Urothelium cell line (cell line): ENCODE data around the gene TSPAN5.

Experiments
- DNase-seq: peaks from one replicate; pipeline ENCODE4 v3.0.0; 2011; ENCODE audit warnings: low spot score, mixed read lengths
- FAIRE-seq: peaks from 2 replicates; lab custom pipeline; 2011; peaks lifted over from hg19 to GRCh38; lab: Jason Lieb, UNC

Gene TSPAN5

DNA sequence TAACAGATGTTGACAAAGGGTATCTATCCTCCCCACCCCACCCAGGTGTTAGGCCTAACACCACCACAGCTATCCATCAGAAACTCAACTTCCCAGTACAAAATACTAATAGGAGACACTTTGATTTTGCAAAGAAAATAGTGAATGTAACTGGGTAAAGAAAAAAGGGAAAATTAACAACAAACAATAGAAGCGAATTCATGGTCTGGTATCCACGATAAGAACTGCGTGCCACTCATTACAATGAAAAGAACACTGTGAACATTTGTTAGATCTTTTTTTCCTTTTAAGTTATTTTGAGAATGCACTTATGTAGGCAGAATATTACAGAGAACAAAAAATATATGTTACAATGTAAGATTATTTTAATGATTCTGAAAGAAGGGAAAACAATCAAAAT lies 12.0 kb downstream of the TSPAN5 start:
- FAIRE-seq (no peak), DNase-seq (no peak)

GRCh38 chr4:98645527-98645926 lies 12.9 kb downstream of the TSPAN5 start:
- FAIRE-seq (no peak), DNase-seq (no peak)

DNA sequence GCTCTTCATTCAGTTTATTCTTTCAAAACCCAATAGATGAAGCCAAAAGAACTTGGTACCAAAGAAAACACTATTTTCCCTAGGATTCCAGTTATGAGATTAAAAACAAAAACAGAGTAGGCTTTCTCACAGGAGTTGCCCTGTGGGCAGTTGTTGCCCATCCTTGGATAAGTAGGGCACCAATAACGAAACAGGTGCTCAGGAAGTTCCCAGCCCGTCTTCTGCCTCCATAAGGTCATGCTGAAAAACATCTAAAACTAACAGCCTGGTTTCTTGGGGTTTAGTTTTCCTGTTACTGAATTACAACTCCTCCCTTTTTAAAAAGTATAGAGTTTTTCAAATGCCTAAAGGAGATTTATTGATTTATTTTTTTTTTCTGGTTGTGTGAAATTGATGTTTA lies 14.7 kb downstream of the TSPAN5 start:
- FAIRE-seq (no peak), DNase-seq (no peak)

GRCh38 chr4:98642991-98643426 lies 15.4 kb downstream of the TSPAN5 start:
- FAIRE-seq = peak; percentile 63
- DNase-seq = no peak

GRCh38 chr4:98641906-98642668 lies 16.3 kb downstream of the TSPAN5 start:
- no peak for FAIRE-seq

GRCh38 chr4:98641376-98641775 lies 17.0 kb downstream of the TSPAN5 start:
- no peak for FAIRE-seq
- DNase-seq = no peak

More at GRCh38 chr4:98641906-98642668, 16.3 kb downstream of the TSPAN5 start:
- no peak for DNase-seq

- FAIRE-seq (no peak), DNase-seq (no peak)
These were observed 18.9 kb downstream of the TSPAN5 start for GRCh38 chr4:98639523-98639922.

GRCh38 chr4:98639108-98639507 lies 19.3 kb downstream of the TSPAN5 start:
- FAIRE-seq (no peak), DNase-seq (no peak)

DNA sequence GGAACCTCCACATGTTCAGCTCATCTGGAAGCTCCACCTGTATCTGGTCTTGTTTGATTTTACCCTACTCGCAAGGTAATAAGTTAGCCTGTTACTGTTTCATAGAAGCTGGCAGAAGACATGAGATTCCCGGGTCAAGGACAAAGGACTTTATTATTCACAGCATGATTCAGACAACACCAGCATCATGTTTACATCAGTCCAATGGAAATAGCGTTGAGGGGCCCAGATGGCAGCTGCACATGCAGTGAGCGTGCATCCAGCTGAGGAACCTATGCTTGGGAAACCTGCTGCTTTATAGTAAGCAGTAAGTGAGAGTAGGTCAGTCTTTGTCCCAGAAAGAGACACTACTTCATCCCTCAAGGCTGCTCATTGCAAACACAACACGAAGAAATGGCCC lies 19.8 kb downstream of the TSPAN5 start:
- FAIRE-seq (peak; percentile 59), DNase-seq (no peak)

DNA sequence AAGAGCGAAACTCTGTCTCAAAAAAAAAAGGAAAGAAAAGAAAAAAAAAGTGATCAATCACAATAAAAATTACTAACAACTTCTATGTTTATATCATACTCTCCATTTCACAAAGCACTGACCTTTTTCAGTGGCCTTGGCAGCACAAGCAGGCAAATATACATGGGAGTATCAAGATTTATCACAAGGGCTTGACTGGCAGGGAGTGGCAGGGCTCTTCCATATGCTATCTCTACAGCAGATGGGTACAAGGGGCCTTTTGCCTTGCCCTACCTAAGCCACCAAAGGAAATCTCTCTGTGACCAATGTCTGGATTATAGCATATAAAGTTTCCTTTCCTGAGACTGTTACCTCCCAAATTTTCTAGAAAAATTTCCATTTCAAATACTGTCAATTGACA lies 24.4 kb downstream of the TSPAN5 start:
- no peak for FAIRE-seq
- DNase-seq = no peak

DNA sequence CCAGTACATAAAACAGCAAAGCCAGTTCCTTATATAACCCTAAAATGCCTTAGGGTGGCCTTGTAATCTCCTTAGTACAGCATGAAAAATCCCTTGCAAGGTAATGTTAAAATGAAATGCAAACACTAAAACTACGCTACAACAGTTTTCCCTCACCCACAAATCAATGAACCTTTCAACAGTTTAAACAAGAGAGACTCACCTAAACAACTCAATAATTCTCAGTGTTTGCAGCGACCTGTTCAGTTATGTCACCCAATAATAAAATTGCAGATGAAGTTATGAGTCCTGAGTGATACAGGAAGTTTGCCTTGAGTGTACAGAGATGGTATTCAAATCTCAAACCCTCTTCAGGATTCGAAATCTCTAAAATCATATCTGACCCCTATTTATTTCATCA lies 25.3 kb downstream of the TSPAN5 start:
- FAIRE-seq (no peak), DNase-seq (no peak)

DNA sequence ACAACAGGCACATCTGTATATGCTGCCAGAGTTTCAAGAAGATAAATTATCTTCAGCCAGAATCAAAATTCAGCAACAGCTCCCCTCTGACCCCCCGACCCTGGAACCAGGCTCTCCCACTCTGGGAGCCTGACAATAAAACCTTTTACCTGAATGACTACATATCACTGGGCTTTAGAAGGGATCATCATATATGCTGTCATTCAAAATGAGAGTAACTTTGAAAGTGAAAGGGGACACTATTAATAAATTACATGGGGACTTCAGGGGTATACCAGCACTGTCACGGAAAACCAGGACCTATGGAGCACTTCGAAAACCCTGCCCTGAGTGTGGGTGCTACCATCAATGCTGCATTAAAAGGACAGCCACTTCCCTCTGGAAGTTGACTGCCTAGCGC lies 26.2 kb downstream of the TSPAN5 start:
- FAIRE-seq = no peak
- DNase-seq = no peak

DNA sequence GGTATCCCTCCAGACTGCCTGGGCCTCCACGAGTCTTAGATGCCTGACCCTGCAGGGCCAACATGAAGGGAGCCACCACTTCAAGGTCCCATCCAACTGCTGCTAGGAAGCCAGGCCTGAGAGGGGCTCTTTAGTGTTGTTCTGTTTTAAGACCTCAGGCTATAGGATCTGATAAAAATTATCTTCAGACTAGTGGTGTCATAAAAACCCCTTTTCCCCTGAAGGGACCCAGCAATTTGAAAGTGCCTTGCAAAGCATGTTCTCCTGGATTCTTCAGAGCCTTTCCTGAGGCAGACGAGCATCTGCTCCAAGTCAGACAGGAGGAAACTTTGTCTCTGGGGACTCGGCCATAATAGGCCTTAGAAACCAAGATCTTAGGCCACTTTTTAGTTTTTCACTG lies 26.9 kb downstream of the TSPAN5 start:
- DNase-seq (no peak), FAIRE-seq (no peak)

- FAIRE-seq (no peak), DNase-seq (no peak)
These were observed 27.5 kb downstream of the TSPAN5 start for GRCh38 chr4:98630737-98631454.

DNA sequence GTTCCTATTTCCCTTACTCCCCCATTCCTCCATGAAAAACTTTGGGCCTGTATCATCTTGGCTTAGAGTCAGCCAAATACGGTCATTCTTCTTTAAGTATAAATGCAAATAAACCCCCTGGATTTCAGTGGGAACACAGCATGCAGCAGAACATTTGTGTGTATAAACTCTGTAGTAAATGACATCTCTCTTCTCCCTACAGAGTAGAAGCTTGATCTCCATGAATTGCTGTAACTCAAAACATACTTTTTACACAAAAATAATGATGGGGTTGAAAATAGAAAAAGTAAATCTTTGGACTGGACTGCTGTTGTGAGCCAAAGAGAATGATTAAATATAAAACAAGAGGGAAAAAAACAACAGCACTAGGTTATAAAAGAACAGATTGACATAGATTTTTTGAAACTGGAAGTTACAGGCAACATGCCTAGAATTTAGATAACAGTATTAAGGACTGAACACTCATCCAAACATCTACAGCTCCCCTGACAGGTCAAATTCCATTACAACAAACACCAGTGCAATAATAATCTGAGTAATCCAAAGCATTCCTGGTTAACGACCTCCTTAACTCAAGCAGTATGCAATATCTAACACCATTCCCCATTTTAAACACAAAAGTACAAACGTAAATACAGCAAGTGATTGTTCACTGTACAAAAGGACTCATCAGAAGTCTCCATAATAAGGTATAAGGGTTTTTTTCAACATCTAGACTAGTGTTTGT lies 30.7 kb downstream of the TSPAN5 start:
- FAIRE-seq (no peak), DNase-seq (no peak)

GRCh38 chr4:98626350-98626749 lies 32.1 kb downstream of the TSPAN5 start:
- peak; percentile 94 for FAIRE-seq
- DNase-seq = peak; percentile 85

DNA sequence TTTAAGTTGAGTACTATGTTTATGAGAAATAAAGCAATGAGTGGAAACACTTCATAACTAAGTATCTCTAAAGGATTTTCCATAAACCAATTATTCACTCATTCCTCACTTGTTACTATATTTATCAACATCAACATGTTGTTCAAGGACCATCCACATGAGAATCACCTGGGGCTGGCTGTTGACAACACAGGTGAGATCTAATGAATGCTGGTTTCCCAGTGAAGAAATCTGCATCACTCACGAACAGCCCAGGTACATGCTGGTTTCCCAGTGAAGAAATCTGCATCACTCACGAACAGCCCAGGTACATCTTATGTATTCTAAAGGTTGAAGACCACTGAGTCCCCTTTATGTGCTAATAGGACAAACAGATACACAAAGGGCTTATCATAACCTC lies 32.5 kb downstream of the TSPAN5 start:
- no peak for DNase-seq
- FAIRE-seq = no peak

- no peak for FAIRE-seq
- no peak for DNase-seq
These were observed 33.0 kb downstream of the TSPAN5 start for GRCh38 chr4:98625399-98625798.

DNA sequence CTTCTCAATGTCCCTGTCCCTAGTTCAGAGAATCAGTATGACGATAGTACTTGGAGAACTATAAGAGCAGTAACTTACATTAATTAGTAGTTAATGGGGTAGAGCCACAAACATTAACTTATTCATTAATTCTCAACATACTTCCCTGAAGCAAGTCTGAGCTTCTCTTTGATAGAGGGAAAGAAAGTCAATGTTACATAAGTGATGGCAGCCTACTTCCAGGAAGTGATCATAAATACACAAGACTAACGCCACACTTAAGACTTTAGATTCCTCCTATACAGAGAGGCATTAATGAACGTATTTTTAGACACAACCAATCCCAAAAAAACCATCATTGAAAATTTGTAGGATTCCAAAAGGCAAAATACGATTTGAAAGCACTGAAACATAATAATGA lies 33.8 kb downstream of the TSPAN5 start:
- DNase-seq = no peak
- no peak for FAIRE-seq

DNA sequence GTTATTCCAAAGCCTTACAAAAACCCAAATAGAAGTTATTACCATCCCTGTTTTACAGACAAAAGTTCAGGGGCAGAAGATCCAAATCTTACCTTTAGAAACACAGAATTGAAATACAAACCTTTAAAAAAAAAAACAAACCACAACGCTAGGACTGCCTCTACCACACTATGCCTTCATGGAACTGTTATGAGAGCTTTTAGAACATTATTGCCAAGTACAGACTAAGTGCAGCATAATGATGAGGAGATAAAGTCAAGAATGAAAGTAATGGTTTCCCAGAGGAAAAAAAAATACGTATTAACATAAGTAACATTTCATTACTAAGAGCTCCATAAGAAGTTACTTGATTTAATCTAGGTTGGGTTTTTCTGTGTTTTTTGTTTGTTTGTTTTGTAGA lies 34.3 kb downstream of the TSPAN5 start:
- DNase-seq (no peak), FAIRE-seq (no peak)

- FAIRE-seq = no peak
- DNase-seq = no peak
These were observed 35.1 kb downstream of the TSPAN5 start for GRCh38 chr4:98623126-98623802.
